Measurements from ENCODE around the gene INTS6. TPM values are rescaled to one million over a fixed set of nuclear protein-coding genes. Genes with fewer than 3 reads are reported as not detected.

INTS6 gene
- total and polyA plus RNA-seq, 2 of the 4 experiments (the other 2 are of a cell fraction), result 12.9 to 42.3 TPM

- no peak overlapping the region for H3K9ac ChIP-seq (ENCODE audit: low read depth, low read length)
- H3K27me3 ChIP-seq (ENCODE audit: control insufficient read depth, insufficient read depth, low read length), result no peaks in the 10 kb centered on the region; the same call in 1 of the 2 replicates
- no peak overlapping the region for H3K4me3 ChIP-seq (ENCODE audit: insufficient read depth, low read depth, low read length)
- no peaks in the 10 kb centered on the region for H3K4me1 ChIP-seq (ENCODE audit: control insufficient read depth, insufficient read depth, low read length)
- H2BK120ac ChIP-seq (ENCODE audit: low read depth, low read length), result no peak overlapping the region
- ATAC-seq (ENCODE audit: low read depth) (no peak), DNase-seq (no peak)
- no peaks in the 10 kb centered on the region for H4K20me1 ChIP-seq (ENCODE audit: insufficient read depth, low read length)
- no peak overlapping the region for H4K91ac ChIP-seq (ENCODE audit: insufficient read depth, low read depth, low read length)
- dilution Hi-C loops (cut with HindIII; ENCODE audit: low sequenced_read_pairs, unreplicated experiment), result no loop called here
- no peak overlapping the region for H3K4ac ChIP-seq (ENCODE audit: low read depth, low read length)
- H4K5ac ChIP-seq (ENCODE audit: low read depth, low read length), result no peak overlapping the region
- no peak overlapping the region for H2AK9ac ChIP-seq (replicated peaks; ENCODE audit: low read depth, low read length, poor library complexity)
- no peaks in the 10 kb centered on the region for H3K79me1 ChIP-seq (ENCODE audit: low read depth in 1 of 2, low read length in 2 of 2)
- H3K14ac ChIP-seq (replicated peaks; ENCODE audit: low read depth, low read length), result no peak overlapping the region
- CTCF ChIA-PET, result no interaction called here
- no peak overlapping the region for H4K8ac ChIP-seq (ENCODE audit: low read depth in 2 of 2, low read length in 2 of 2)
- no TSS peak for BruUV-seq (replicated peaks)
- H2AK5ac ChIP-seq (ENCODE audit: low read depth, low read length), result no peak overlapping the region
- no peak overlapping the region for H2BK5ac ChIP-seq (ENCODE audit: low read depth, low read length, poor library complexity, severe bottlenecking)
- H2BK15ac ChIP-seq (ENCODE audit: low read depth, low read length), result no peak overlapping the region
- H3K18ac ChIP-seq (ENCODE audit: low read depth, low read length), result no peak overlapping the region
- TF ChIP-seq SMC3 (IDR thresholded peaks at IDR 0.05; ENCODE audit: low read depth, low read length) (no peak), MXI1 (IDR thresholded peaks at IDR 0.05; ENCODE audit: borderline replicate concordance, low read depth, low read length) (no peak), NFE2L2 (IDR thresholded peaks at IDR 0.05; ENCODE audit: low read depth, low read length) (no peak), RAD21 (IDR thresholded peaks at IDR 0.05; ENCODE audit: low read length) (no peak), CTCF (conservative IDR thresholded peaks at IDR 0.05; ENCODE audit: low read depth, low read length) (no peak), POLR2A (IDR thresholded peaks at IDR 0.05; ENCODE audit: low read depth, low read length) (no peak), BHLHE40 (IDR thresholded peaks at IDR 0.05; ENCODE audit: low read depth, low read length) (no peak), MAFK (IDR thresholded peaks at IDR 0.05; ENCODE audit: low read depth, low read length) (no peak), USF2 (IDR thresholded peaks at IDR 0.05; ENCODE audit: low read depth, low read length) (no peak), ELK1 (IDR thresholded peaks at IDR 0.05; ENCODE audit: borderline replicate concordance, low read depth, low read length) (no peak), MAZ (IDR thresholded peaks at IDR 0.05; ENCODE audit: borderline replicate concordance, low read depth, low read length) (no peak), RFX5 (IDR thresholded peaks at IDR 0.05; ENCODE audit: low read depth, low read length) (no peak), FOS (IDR thresholded peaks at IDR 0.05; ENCODE audit: low read depth, low read length) (no peak)
- no peak overlapping the region for H2BK20ac ChIP-seq (ENCODE audit: low read depth, low read length)
- no peak overlapping the region for H3K27ac ChIP-seq (ENCODE audit: insufficient read depth, low read length)
- no peak overlapping the region for H3K4me2 ChIP-seq (ENCODE audit: low read depth, low read length)
- WGBS, 2 experiments (ENCODE audit: extremely low coverage in 2 of 2, insufficient read length in 1 of 2), result no CpG with 5 or more reads among the region's 2 CpGs
- intact Hi-C loops (cut with micrococcal nuclease), result no loop called here
- no peaks in the 10 kb centered on the region for H3K36me3 ChIP-seq (ENCODE audit: control insufficient read depth, insufficient read depth, low read length)
- no peak overlapping the region for H2AFZ ChIP-seq (replicated peaks; ENCODE audit: low read length, poor library complexity)
- no peaks in the 10 kb centered on the region for H3K9me1 ChIP-seq (ENCODE audit: insufficient read depth, low read length)
- in situ Hi-C loops (cut with MboI; ENCODE audit: low sequenced_read_pairs), result no loop called here
- no peak overlapping the region for H3K56ac ChIP-seq (ENCODE audit: extremely low read depth, insufficient read depth, low read length)
- no peaks in the 10 kb centered on the region for H3K9me3 ChIP-seq (ENCODE audit: control insufficient read depth, insufficient read depth, low read length)
- no peak overlapping the region for H3K23ac ChIP-seq (ENCODE audit: low read depth, low read length)
- POLR2A ChIA-PET (ENCODE audit: unreplicated experiment), result no interaction called here
These were observed 35.4 kb upstream of the INTS6 start for GRCh38 chr13:51488212-51488611.
